Measurements from ENCODE around the gene DNAJC30.
A peak's percentile ranks its signal among the peaks of the same experiment; 100 is the strongest.
"Not testable (repeated sequence)": the region's sequence is repeated elsewhere in the genome, so short reads cannot be mapped to it uniquely, and the experiment has no call there.

The DNAJC30 gene

GRCh38 chr7:73683056-73683787 is at the start of gene DNAJC30, which contains the start of gene BUD23:
Gene DNAJC30 (minus strand): TSS chr7:73683453. CDS start chr7:73683423, 30 bp downstream.
Gene BUD23 (plus strand): TSS chr7:73683597. CDS start chr7:73683626, 29 bp downstream.
- DNase-seq, result peak; percentile 98

- DNase-seq, result no peak
These were observed 49.1 kb upstream of the DNAJC30 start for GRCh38 chr7:73732397-73732796.

DNA sequence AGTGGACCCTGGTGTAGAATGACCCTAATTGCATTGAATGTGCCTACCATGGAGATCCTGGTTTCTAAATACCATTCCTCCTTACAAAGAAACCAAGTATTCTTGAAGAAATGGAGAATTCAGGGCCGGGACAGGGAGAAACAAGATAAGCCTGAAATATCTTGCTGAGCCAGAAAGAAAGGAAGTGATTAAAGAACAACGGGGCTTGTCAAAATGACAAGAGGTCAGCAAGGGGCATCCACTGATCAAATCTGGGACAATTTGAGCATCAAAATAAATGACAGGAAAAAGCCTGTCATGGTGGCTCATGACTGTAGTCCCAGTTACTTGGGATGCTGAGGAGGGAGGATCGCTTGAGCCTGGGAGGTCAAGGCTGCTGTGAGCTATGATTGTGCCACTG is 47.2 kb upstream of the DNAJC30 start:
- DNase-seq, result no peak

- DNase-seq, result no peak
These were observed 45.3 kb upstream of the DNAJC30 start for GRCh38 chr7:73728551-73728950.

GRCh38 chr7:73727952-73728351 is 44.7 kb upstream of the DNAJC30 start:
- no peak for DNase-seq

DNA sequence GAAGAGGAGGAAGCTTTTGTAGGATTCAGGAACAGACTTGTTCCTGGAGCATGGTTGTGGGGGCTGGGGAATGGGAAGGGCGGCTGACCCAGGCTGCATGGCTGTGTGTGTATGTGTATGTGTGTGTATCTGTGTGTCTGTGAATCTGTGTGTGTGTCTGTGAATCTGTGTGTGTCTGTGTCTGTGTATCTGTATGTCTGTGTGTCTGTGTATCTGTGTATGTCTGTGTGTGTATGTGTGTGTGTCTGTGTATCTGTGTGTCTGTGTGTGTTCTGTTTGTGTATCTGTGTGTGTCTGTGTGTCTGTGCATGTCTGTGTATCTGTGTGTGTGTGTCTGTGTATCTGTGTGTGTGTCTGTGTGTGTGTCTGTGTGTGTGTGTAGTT is 42.8 kb upstream of the DNAJC30 start:
- no peak for DNase-seq

- DNase-seq, result no peak
These were observed 40.6 kb upstream of the DNAJC30 start for GRCh38 chr7:73723813-73724212.

DNA sequence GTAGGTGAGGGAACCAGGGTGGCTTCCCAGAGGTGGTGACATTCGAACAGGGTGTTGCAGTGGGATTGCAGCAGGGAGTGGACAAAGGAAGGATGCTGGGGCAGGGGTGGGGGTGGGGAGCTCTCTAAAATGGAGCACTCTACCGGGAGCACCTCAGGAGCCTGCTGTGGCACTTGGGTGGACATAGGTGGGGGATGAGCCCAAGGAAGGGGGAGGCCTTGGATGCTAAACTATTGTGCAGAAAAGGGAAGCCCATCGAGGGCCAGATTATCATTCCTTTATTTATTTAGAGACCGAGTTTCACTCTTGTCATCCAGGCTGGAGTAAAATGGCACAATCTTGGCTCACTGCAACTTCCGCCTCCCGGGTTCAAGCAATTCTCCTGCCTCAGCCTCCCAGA is 39.5 kb upstream of the DNAJC30 start:
- DNase-seq, result no peak

GRCh38 chr7:73722182-73722581 is 38.9 kb upstream of the DNAJC30 start:
- DNase-seq, result not testable (repeated sequence)

DNA sequence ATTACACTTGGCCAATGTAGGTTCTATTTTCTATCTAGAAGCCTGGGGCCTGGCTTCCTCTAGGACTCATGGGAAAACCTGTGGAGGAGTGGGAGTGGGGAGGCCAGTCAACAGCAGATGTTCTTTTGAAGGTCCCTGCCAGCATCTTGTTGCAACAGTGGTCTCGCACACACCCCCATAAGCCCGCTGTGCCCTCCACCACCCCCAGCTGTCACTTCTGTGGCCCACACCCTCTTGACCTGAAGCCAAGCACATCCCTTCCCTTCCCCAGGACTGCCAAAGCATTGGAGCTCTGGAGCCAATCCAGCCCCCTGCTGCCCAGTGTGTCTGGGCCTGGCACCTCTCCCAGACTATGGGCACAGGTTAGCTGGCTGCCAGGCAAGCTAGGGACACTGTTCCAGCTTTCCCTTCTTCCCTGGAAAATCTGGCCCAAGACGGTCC is 38.1 kb upstream of the DNAJC30 start:
- DNase-seq, result peak; percentile 100

DNA sequence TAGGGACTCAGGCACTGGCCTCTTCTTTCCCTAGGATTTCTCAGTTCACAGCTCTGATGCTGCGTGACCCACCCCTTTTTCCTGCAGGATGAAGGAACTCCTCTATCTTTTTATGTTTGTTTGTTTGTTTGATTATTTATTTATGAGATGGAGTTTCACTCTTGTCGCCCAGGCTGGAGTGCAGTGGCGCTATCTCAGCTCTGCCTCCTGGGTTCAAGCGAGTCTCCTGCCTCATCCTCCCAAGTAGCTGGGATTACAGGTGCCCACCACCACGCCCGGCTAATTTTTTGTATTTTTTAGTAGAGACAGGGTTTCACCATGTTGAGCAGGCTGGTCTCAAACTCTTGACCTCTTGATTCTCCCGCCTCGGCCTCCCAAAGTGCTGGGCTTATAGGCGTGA is 37.2 kb upstream of the DNAJC30 start:
- not testable (repeated sequence) for DNase-seq

DNA sequence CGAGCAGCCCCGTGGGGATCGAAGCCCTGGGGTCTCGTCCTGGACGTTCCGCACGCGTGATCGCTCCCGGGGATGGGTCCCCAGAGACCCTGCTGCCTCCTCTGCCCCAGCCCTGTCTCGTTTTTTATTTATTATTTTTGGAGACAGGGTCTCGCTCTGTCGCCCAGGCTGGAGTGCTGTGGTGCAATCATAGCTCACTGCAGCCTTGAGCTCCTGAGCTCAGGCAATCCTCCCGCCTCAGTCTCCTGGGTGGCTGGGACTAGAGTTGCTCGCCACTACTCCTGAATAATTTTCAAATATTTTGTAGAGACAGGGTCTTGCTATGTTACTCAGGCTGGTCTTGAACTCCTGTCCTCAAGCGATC is 36.5 kb upstream of the DNAJC30 start:
- DNase-seq, result no peak

GRCh38 chr7:73718905-73719805 is 35.9 kb upstream of the DNAJC30 start, which contains the start of gene STX1A:
Gene STX1A (minus strand): TSS chr7:73719669. CDS start chr7:73719631, 38 bp downstream.
- DNase-seq, result no peak

DNA sequence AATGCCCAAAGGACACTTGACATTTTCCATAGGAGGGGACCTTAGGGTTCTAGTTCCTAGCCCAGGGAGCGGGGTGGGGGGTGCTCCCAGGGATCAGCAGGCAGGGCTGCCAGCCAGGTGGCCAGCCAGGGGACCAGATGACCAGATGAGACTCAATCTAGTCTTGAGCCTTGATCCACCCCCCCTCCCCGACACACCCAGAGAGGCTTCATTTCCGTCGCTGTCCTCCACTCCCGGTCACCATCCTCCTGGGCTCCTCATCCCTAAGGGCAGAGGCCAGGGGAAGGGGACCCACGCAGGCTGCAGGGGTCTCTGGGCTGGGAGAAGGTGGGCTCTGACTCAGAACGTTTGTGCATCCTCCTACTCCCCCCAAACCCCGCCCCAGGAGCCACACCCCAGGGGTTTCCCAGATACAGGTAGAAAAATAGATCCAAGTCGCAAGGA is 35.2 kb upstream of the DNAJC30 start:
- no peak for DNase-seq

- DNase-seq, result no peak
These were observed 34.7 kb upstream of the DNAJC30 start for GRCh38 chr7:73717991-73718405.

GRCh38 chr7:73717025-73717807 is 34.0 kb upstream of the DNAJC30 start:
- no peak for DNase-seq

GRCh38 chr7:73716318-73716890 is 33.2 kb upstream of the DNAJC30 start:
- peak; percentile 81 for DNase-seq

- peak; percentile 82 for DNase-seq
These were observed 32.5 kb upstream of the DNAJC30 start for GRCh38 chr7:73715648-73716317.

GRCh38 chr7:73713319-73713718 is 30.1 kb upstream of the DNAJC30 start:
- not testable (repeated sequence) for DNase-seq

- DNase-seq, result no peak
These were observed 29.5 kb upstream of the DNAJC30 start for GRCh38 chr7:73712773-73713172.

- DNase-seq, result no peak
These were observed 25.8 kb upstream of the DNAJC30 start for GRCh38 chr7:73708961-73709549.

All from DMS 273 treated with DMSO at 0.1 percent for 48 hours (cell line).